CD4-positive, alpha-beta T cell treated with Interferon gamma for 1 hour (primary cell): Measurements from ENCODE around the gene BTNL9.
"Not testable (repeated sequence)": the region's sequence is repeated elsewhere in the genome, so short reads cannot be mapped to it uniquely, and the experiment has no call there.

Experiments
- DNase-seq: peaks from one replicate; pipeline ENCODE4 v3.0.0-alpha.2; 2020

Gene BTNL9

GRCh38 chr5:181063514-181063913 lies 23.4 kb downstream of the BTNL9 start:
- DNase-seq: no peak

DNA sequence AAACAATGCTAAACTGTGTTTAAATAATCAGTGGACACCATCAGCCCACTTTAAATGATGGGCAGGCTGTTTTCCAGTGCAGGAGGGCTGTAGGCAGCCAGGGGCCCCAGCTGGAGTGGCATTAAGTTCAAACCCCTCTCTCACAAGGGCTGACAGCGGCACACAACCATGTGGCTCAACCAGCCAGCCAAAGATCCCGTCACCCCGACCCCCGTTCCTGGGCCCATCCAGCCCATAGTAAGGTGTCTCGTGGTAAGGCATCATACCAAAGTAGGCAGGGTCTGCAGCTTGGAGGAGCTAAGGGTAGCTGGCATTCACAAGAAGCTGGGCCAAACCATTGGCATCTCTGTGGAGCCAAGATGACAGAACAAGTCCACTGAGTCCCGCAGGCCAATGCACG lies 24.9 kb downstream of the BTNL9 start:
- DNase-seq: no peak

DNA sequence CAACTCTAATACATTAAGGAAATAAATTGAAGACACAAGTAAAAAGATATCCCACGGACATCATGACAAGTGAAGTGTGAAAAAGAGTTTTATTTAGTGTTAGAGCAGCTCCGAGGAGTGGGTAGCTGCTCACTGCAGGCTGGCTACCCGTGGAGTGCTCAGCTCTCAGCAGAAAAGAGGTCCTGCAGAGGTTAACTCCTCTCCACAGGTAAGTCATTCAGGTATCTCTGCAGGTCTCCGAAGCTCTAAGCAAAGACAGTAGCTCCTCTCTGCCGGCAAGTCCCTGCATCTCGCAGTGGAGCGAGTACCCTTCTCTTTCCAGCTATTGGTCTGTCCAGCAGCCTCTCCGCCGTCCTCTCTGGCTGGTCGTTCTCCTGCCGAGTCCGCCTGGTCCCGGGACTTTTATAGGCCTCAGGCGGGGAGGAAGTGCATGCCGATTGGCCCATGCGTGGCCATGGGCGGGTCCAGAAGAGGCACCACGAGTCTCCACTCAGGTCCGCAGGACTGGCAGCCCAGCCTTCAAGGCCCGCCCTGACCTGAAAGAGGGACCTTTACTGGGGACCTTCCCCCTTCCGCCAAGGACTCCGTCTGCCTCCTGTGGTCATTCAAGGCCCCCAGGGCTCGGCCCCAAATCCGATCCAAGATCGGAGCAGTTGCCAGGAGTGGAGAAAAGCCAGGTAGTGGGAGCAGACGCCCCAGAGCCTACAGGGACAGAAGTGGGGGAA lies 29.9 kb downstream of the BTNL9 start:
- DNase-seq: no peak

DNA sequence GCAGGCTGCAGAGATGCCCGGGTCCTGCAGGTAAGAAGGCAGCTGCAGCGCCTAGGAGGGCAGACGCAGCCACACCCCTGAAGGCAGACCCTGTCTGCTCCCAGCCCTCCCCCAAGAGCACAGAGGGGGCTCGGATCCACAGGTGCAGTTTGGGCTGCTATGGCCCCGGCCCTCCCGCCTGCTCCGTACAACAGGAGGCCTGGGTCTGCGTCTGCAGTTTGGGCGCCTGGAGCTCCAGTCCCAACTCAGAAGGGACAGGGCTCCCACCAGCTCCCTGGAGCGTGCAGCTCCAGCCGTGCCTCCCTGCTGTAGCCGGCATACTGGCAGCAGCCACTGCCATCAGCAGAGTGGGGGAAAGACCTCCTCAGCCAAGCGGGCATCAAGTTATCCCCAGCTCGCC lies 30.5 kb downstream of the BTNL9 start:
- DNase-seq: no peak

- no peak for DNase-seq
These were observed 31.2 kb downstream of the BTNL9 start for GRCh38 chr5:181071257-181071656.

DNA sequence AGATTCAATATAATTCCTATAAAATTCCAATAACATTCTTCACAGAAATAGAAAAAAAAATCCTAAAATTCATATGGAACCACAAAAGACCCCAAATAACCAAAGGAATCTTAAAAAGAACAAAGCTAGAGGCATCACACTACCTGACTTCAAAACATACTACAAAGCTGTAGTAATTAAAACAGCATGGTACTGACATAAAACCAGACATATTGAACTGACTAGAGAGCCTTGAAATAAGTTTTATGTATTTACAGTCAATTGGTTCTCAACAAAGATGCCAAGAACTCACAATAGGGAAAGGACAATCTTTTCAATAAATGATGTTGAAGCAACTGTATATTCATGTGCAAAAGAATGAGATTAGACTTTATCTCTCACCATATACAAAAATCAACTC lies 36.9 kb downstream of the BTNL9 start:
- no peak for DNase-seq

DNA sequence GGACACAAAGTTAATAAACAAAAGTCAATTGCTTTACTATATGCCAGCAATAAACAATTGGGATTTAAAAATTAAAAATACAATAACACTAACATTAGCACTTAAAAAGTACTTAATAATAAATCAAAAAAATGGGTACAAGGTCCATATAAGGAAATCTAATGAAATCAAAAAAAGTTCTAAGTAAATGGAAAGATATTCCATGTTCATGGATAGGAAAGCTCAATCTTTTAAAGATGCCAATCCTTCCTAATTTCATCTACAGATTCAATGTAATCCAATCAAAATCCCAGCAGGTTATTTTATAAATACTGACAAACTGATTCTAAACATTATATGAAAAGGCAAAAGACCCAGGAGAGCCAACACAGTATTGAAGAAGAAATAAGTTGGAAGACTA lies 41.9 kb downstream of the BTNL9 start:
- no peak for DNase-seq

- no peak for DNase-seq
These were observed 44.6 kb downstream of the BTNL9 start for GRCh38 chr5:181084621-181085195.

DNA sequence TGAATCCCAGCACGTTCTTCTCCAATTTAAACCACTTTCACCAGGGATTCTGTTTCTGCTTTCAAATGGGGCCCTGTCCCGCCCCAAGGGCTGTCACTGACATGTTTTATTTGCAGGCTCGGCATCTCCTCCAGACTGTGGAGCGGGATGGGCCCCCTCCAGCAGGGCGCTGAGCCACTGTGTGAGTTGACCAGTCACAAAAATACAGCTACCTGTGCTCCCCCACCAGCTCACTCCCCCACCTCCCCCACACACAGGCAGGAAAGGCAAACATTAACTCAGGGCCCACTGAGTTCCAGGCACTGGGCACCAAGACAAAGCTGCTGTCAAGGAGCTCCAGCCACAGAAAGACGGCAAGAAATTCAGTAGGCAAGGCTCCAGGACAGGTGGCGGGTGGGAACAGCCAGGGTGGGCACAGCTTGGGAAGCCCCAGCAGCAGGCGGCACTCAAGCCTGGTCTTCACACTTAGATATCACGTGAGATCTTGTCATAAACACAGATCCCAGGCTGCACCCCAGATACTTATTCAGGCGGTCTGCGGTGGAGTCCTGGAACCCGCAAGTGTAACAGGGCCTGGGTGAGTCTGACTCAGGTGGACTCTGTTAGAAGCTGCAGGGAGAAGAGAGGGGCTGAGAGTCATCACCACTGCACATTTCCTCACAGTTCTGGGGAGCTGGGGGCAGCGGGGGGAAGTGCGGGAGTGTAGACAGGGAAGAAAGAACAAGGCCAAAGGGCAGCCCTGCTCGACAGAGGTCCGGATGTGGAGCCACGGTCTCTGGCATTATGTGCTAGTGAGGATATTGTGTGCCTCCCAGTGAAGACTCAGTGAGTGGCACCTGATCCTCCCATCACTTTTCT lies 46.2 kb downstream of the BTNL9 start:
- no peak for DNase-seq

- DNase-seq: no peak
These were observed 46.8 kb downstream of the BTNL9 start for GRCh38 chr5:181086884-181087205.

DNA sequence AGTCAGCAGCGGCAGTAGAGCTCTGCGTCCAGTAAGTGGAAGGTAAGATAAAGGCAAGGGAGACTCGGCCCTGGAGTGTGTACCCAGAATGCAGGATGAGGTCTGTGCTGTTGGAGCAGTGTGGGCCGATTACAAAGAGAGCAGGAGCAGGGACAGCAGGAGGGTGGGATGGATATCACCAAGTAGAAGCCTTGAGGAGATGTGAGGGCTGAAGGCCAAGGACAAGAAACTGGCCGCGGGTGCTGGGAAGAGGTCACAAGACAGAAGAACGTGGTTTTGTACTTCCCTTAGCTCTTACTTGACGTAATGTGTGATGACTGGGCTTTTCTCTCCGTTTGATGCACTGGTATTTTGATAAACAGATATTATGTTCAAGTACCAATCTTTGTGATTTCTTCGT lies 47.2 kb downstream of the BTNL9 start:
- no peak for DNase-seq

- no peak for DNase-seq
These were observed 48.2 kb downstream of the BTNL9 start for GRCh38 chr5:181088289-181088688.

DNA sequence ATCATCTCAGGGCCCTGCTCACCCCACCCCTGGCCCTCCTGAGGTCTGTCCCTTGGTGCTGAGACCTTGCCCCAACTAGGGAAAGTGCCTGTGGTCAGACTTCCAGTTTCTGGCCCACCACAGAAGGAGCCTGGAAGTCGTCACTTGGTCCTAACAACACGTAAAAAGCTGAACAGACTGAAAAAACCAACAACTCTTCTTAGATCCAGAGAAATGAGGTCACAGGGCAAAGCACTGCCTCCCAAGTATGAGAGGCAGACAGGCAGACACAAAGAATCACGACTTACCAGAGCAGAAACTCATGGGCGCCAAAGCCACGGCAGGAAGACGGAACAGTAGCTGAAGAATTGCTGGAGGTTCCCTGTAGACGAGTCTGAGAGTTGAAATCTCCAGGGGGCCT lies 52.4 kb downstream of the BTNL9 start:
- no peak for DNase-seq

- DNase-seq: not testable (repeated sequence)
These were observed 55.1 kb downstream of the BTNL9 start for GRCh38 chr5:181095162-181095561.

GRCh38 chr5:181096721-181097382 lies 56.8 kb downstream of the BTNL9 start:
- DNase-seq: not testable (repeated sequence)

- not testable (repeated sequence) for DNase-seq
These were observed 57.3 kb downstream of the BTNL9 start for GRCh38 chr5:181097383-181097753.

GRCh38 chr5:181097759-181098491 lies 57.9 kb downstream of the BTNL9 start:
- DNase-seq: not testable (repeated sequence)

- no peak for DNase-seq
These were observed 58.9 kb downstream of the BTNL9 start for GRCh38 chr5:181098762-181099601.

DNA sequence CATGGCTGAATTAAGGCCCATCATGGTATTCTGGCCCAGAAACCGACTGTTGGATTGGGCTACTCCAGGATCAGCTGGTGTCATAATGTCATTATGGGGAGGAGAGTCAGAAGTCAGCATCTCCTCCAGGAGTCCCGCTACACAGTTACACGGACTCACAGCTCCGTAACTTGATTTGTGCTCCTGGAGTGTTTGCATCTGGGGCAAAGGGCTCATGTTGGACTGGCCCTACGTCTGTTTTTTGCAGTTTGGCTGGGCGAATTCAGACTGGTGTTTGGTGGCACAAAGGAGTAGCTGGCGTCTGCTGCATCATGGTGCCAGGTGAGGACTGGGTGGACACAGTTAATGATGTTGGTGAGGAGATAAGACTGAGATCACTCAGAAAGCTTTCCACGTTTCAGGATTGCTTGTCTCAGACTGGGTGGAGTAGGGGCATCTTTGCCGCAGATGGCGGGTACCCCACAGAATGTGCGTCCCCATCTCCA lies 59.6 kb downstream of the BTNL9 start:
- DNase-seq: no peak

DNA sequence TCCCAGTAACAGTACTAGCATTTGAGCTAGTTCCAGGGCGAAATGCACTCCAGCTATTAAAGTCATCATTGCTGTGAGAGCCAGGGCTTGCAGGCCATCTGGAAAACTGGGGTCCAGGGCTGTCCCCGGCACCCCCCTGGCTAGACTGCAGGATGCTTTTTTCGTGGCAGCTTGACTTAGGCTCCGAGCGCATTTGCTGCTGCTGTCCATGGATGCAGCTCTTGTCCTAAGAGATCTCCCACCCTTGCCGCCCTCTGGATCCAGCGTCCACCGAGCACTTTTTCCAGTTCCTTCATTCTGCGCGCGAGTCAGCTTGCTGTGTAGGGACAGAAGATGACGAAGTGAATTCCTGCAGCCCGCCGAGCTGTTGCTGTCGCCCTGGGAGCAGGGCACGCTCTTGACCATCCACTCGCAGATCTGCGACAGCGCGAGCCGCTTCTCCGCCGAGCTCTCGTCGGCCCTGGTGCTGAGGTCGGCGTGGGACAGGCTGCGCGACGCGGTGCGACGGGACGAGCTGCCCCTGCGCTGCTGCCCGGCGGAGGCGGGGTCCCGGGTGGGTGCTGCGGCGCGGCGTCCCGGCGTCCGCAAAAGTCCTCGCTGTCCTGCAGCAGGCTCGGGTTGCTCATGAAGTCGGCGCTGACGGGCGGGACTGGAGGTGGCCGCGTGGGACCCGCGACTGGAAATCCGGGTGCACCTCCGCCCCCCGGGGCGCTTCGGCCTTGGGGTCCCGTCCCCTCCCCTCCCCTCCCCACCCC lies 60.2 kb downstream of the BTNL9 start:
- DNase-seq: no peak
